Mammary epithelial cell (primary cell): ENCODE results near the gene SIM1.

Experiments used
- EZH2 ChIP-seq: IDR thresholded peaks from 2 replicates; pipeline ENCODE4 v1.6.1; 2012; ENCODE audit warnings: low read length, inconsistent platforms, borderline replicate concordance
- TF ChIP-seq, protein P1 (sequence below), 2 donors: IDR thresholded peaks in 1 of 2; conservative IDR thresholded peaks in 1 of 2; 2 replicates each; pipeline ENCODE4 v1.5.1; 2011 to 2012; ENCODE audit warnings: inconsistent platforms in 2 of 2, low read length in 2 of 2, mild to moderate bottlenecking in 2 of 2, control low read depth in 1 of 2, low read depth in 1 of 2; ENCODE audit not compliant: insufficient read depth in 1 of 2; ENCODE audit errors: extremely low read depth in 1 of 2

DNA sequence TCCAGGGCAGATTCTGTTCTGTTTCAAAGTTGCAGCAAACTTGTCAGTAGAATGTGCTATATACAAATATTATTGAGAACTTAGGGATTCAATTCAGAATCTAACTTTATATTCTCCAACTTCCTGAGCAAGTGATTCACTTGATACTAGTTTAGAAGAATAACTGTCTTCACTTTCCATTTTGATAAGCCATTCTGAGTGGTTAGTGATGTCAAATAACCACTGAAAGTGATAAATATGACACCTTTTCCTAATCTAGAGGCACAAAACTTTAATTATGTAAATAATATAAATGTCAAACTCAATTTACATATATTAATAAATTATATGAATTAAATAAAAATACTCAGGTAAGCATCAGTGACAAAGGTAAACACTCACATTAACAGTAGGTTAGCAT is 20.5 kb upstream of the SIM1 start:
- TF ChIP-seq, protein P1, sequence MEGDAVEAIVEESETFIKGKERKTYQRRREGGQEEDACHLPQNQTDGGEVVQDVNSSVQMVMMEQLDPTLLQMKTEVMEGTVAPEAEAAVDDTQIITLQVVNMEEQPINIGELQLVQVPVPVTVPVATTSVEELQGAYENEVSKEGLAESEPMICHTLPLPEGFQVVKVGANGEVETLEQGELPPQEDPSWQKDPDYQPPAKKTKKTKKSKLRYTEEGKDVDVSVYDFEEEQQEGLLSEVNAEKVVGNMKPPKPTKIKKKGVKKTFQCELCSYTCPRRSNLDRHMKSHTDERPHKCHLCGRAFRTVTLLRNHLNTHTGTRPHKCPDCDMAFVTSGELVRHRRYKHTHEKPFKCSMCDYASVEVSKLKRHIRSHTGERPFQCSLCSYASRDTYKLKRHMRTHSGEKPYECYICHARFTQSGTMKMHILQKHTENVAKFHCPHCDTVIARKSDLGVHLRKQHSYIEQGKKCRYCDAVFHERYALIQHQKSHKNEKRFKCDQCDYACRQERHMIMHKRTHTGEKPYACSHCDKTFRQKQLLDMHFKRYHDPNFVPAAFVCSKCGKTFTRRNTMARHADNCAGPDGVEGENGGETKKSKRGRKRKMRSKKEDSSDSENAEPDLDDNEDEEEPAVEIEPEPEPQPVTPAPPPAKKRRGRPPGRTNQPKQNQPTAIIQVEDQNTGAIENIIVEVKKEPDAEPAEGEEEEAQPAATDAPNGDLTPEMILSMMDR (conservative IDR thresholded peaks at IDR 0.05 in 1 of 2, IDR thresholded peaks at IDR 0.05 in 1 of 2; ENCODE audit: extremely low read depth in 1 of 2, insufficient read depth in 1 of 2, low read depth in 1 of 2, low read length in 2 of 2): no peak
- no peak for TF ChIP-seq EZH2
